Measurements from ENCODE around the gene HES1. TPM values are rescaled to one million over a fixed set of nuclear protein-coding genes. Genes with fewer than 3 reads are reported as not detected.

HES1 gene
- total RNA-seq, 1 donor from 2014 or later: 99.9 TPM

DNA sequence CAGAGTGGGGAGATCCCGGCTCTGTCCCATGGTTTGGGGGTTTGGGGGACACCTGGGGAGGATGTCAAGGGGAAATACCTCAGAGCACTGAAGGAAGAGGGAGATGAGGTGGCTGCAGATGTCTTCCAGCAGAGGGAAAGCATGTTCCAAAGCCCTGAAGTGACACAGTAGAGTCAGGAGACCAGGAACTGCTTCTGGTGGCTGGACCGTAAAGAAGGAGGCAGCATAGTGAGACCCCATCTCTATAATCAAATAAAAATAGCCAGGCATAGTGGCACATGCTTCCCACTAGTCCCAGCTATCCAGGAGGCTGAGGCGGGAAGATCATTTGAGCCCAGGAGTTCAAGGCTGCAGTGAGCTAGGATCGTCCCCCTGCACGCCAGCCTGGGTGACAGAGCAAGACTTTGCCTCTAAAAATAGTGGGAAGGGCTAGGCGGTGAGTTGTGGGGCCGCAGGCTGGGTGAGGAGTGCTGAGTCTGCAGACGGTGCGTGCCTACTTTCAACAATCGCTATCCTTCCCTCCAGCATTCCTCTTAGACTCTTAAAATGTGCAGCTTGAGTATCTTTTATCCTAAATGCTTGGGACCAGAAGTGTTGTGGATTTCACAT lies 26.2 kb downstream of the HES1 start:
- no peak for TF ChIP-seq CTCF (IDR thresholded peaks at IDR 0.05; ENCODE audit: unreplicated experiment)
- Mint-ChIP-seq H3K4me1 (peaks cover 67% of the 10 kb centered on the region), H3K27ac (peak overlapping the region; percentile 97), H3K36me3 (no peaks in the 10 kb centered on the region), H3K9me3 (no peaks in the 10 kb centered on the region), H3K4me3 (no peak overlapping the region), H3K27me3 (ENCODE audit: low read depth) (no peaks in the 10 kb centered on the region)
- DNase-seq (ENCODE audit: low spot score in 2 of 2, unreplicated experiment in 2 of 2): no peak

- H3K4me1 Mint-ChIP-seq: peaks cover 75% of the 10 kb centered on the region
- TF ChIP-seq CTCF (IDR thresholded peaks at IDR 0.05; ENCODE audit: unreplicated experiment): no peak
- no peak overlapping the region for H3K4me3 Mint-ChIP-seq
- H3K36me3 Mint-ChIP-seq: no peaks in the 10 kb centered on the region
- no peak overlapping the region for H3K27ac Mint-ChIP-seq
- DNase-seq (ENCODE audit: low spot score in 2 of 2, unreplicated experiment in 2 of 2): no peak
- H3K9me3 Mint-ChIP-seq: no peaks in the 10 kb centered on the region
- H3K27me3 Mint-ChIP-seq (ENCODE audit: low read depth): no peaks in the 10 kb centered on the region
Measured at GRCh38 chr3:194162817-194163584, 27.1 kb downstream of the HES1 start.

DNA sequence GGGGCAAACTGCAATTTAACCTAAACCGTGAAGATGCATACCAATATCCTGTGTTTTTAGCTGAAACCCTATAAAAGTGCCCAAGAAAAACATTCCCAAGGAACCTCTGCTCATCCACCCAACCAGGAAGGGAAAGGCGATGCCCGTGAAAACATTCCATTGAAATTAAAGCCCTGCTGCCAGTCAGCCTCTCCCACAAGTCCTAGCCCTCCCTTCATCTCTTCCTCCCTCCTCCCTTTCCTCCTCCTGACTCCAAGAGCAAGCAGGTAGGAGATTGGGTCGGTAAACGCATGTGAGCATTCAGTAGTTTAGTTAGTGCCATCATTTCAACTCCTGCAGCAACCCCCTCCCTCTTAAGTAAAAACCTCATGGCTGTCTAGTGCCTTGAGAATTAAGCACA lies 27.7 kb downstream of the HES1 start:
- Mint-ChIP-seq H3K4me3 (no peak overlapping the region), H3K27me3 (ENCODE audit: low read depth) (no peaks in the 10 kb centered on the region), H3K4me1 (peaks cover 81% of the 10 kb centered on the region), H3K9me3 (no peaks in the 10 kb centered on the region), H3K36me3 (no peaks in the 10 kb centered on the region), H3K27ac (peak overlapping the region; percentile 32)
- no peak for DNase-seq (ENCODE audit: low spot score in 2 of 2, unreplicated experiment in 2 of 2)
- no peak for TF ChIP-seq CTCF (IDR thresholded peaks at IDR 0.05; ENCODE audit: unreplicated experiment)

- Mint-ChIP-seq H3K4me1 (peaks cover 89% of the 10 kb centered on the region), H3K36me3 (no peaks in the 10 kb centered on the region), H3K4me3 (no peak overlapping the region), H3K9me3 (no peaks in the 10 kb centered on the region), H3K27ac (no peak overlapping the region), H3K27me3 (ENCODE audit: low read depth) (no peaks in the 10 kb centered on the region)
- TF ChIP-seq CTCF (IDR thresholded peaks at IDR 0.05; ENCODE audit: unreplicated experiment): no peak
- DNase-seq (ENCODE audit: low spot score in 2 of 2, unreplicated experiment in 2 of 2): no peak
Measured at GRCh38 chr3:194164861-194165260, 28.9 kb downstream of the HES1 start.

DNA sequence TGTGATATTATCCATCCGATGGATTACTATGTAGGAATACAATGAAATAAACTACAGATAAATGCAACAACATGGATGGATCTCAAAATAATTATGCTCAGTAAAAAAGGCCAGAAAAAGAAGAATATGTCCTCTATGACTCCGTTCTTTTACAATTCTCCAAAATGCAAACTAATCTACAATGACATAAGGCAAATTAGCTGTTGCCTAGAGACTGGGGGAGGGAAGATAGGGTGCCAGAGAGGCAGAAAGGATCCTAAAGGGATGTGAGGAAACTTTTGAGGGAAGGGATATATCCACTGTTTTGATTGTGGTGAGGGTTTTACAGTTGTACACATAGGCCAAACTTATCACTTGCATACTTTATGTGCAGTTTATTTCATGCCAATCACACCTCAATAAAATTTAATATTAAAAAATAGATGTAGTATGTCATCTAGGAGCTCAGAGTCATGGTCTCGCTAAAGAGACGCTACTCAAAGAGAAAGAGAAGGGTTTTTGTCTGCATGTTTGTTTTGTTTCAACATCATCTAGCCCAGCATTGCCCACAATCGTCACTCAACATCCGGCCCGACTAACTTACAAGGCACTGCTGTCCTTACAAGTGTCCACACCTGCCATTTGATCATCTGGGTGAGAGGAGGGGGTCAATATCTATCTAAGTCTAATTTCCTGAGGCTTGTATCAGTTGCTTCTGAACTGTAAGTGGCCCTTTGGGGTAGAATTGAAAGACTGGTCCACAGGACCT lies 29.5 kb downstream of the HES1 start:
- peak overlapping the region; percentile 49 for H3K27ac Mint-ChIP-seq
- no peaks in the 10 kb centered on the region for H3K27me3 Mint-ChIP-seq (ENCODE audit: low read depth)
- no peak for DNase-seq (ENCODE audit: low spot score in 2 of 2, unreplicated experiment in 2 of 2)
- no peak overlapping the region for H3K4me3 Mint-ChIP-seq
- peaks cover 87% of the 10 kb centered on the region for H3K4me1 Mint-ChIP-seq
- no peaks in the 10 kb centered on the region for H3K9me3 Mint-ChIP-seq
- TF ChIP-seq CTCF (IDR thresholded peaks at IDR 0.05; ENCODE audit: unreplicated experiment): no peak
- no peaks in the 10 kb centered on the region for H3K36me3 Mint-ChIP-seq
